ENCODE data around the gene EIPR1.

The EIPR1 gene

DNA sequence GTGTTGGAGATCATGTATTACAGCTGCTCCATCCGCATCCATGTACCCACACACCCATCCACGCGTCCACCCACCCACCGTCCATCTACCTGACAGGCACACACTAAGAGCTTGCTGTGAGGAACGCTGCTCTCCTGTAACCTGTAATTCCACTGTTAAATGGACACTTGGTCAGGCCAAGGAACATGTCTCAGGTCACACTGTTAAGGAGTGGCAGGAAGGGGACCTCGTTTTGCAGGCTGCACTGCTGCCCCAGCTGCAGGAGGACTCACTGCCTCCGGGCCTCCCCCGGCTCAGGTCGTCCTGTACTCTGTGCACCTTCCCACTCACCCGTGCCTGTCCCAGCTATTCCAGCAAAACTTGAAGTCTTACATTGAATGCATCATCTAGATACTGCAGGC is 170.5 kb downstream of the EIPR1 start:
- H3K4me1 ChIP-seq (ENCODE audit: insufficient read depth, insufficient read length): peaks cover 3% of the 10 kb centered on the region
- TF ChIP-seq YY1 (IDR thresholded peaks at IDR 0.05; ENCODE audit: insufficient read depth, insufficient read length): no peak
- H3K27me3 ChIP-seq (ENCODE audit: insufficient read depth, insufficient read length): no peaks in the 10 kb centered on the region
- no peak overlapping the region for H3K4me3 ChIP-seq (ENCODE audit: insufficient read length, low read depth)
- no peaks in the 10 kb centered on the region for H3K9me3 ChIP-seq (ENCODE audit: insufficient read depth, low read length)
- peaks cover 7% of the 10 kb centered on the region for H3K36me3 ChIP-seq (ENCODE audit: insufficient read depth, insufficient read length, low read length)
- no peak overlapping the region for H3K9ac ChIP-seq (ENCODE audit: insufficient read length, low read depth)
- no peak for DNase-seq (ENCODE audit: low read depth, low spot score)

DNA sequence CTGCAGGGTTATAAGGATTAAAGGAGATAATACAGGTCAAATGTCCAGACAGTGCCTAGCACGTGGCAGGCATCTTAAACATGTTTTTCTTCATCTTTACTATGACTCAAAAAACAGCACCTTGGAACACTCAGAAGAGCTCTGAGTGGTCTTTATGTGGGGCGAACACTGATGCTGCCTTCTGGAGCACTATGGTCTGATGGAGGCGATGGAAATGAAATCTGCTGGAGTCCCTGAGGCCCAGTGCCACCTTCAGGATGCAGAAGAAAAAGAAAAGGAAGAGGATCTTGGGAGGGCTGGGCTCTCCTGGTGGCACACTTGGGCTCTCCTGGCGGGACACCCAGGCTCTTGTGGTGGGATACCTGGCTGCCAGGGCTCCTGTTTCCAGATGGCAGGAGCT is 171.8 kb downstream of the EIPR1 start:
- TF ChIP-seq SUZ12 (IDR thresholded peaks at IDR 0.05; ENCODE audit: extremely low read depth, insufficient read depth, insufficient read length) (no peak), YY1 (IDR thresholded peaks at IDR 0.05; ENCODE audit: insufficient read depth, insufficient read length) (no peak), ZNF274 (IDR thresholded peaks at IDR 0.05; ENCODE audit: low read depth, low read length) (no peak)
- H3K4me3 ChIP-seq (ENCODE audit: insufficient read length, low read depth): no peak overlapping the region
- no peaks in the 10 kb centered on the region for H3K27me3 ChIP-seq (ENCODE audit: insufficient read depth, insufficient read length)
- H3K9ac ChIP-seq (ENCODE audit: insufficient read length, low read depth): no peak overlapping the region
- H3K9me3 ChIP-seq (ENCODE audit: insufficient read depth, low read length): no peaks in the 10 kb centered on the region
- H3K36me3 ChIP-seq (ENCODE audit: insufficient read depth, insufficient read length, low read length): peaks cover 7% of the 10 kb centered on the region
- H3K4me1 ChIP-seq (ENCODE audit: insufficient read depth, insufficient read length): peaks cover 3% of the 10 kb centered on the region
- DNase-seq (ENCODE audit: low read depth, low spot score): no peak

DNA sequence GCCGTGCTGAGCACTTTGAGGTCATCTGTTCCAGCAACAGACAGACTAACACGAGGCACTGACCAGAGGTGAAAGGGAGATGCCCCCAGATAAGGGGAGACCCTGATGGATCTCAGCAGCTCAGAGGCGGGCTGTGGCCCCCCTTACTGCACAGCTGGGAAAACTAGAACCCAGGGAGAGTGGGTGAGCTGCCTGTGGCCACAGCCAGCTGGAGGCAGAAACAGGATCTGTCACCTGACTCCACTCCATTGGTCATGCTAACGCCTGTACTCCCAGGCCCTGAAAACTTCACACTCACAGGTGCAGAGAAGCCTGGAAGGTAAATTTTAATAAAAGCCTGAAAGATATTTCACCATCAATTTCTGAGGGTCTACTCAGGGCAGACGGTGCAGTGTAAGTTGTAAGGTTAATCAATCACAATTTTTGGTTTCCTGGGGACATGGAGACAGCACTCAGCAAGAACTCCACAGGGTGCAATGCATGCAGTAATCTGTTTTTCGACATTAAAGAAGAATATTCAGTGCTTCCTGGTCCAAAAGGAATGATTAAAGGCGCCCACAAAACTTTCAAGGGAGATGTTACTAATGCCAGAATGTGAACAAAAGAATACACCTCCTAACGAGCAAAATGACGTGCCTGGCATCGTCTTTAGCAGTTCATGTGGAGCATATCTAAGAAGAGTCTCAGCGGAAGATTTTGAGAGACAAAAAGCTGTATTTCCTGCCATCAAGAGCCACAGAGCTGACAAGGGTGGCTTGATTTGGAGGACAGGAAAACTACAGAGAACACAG is 173.4 kb downstream of the EIPR1 start:
- Histone ChIP-seq H3K9me3 (ENCODE audit: insufficient read depth, low read length) (peaks cover 6% of the 10 kb centered on the region; the same call in 1 of the 2 replicates), H3K4me1 (ENCODE audit: insufficient read depth, insufficient read length) (peaks cover 6% of the 10 kb centered on the region), H3K36me3 (ENCODE audit: insufficient read depth, insufficient read length, low read length) (peaks cover 7% of the 10 kb centered on the region), H3K9ac (ENCODE audit: insufficient read length, low read depth) (no peak overlapping the region), H3K4me3 (ENCODE audit: insufficient read length, low read depth) (no peak overlapping the region), H3K27me3 (ENCODE audit: insufficient read depth, insufficient read length) (no peaks in the 10 kb centered on the region)
- no peak for DNase-seq (ENCODE audit: low read depth, low spot score)
- TF ChIP-seq ZNF274 (IDR thresholded peaks at IDR 0.05; ENCODE audit: low read depth, low read length) (no peak), YY1 (IDR thresholded peaks at IDR 0.05; ENCODE audit: insufficient read depth, insufficient read length) (no peak), SUZ12 (IDR thresholded peaks at IDR 0.05; ENCODE audit: extremely low read depth, insufficient read depth, insufficient read length) (no peak)

DNA sequence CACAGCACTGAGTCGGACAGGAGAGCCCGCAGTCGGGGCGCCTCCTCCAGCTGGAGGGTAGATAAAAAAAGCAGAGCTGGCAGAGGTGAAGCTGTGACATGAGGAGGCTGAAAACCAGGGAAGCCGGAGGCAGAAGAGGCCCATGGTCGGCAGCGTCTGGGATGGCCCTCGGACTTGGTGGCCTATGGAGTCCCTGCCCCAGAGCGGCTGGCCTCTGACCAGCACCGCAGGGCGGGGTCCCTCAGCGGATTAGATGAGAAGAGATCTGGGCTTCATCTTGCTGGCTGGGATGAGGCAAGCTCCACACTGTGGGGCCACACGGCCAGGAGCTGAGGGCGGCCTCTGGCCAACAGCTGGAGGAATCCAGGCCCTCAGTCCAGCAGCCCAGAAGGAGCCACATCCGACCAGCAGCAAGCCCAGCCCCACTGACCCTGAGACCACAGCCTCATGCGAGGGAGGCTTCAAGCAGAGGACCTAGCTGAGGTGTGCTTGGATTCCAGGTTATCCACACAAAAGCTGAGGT is 174.1 kb downstream of the EIPR1 start:
- peaks cover 7% of the 10 kb centered on the region for H3K36me3 ChIP-seq (ENCODE audit: insufficient read depth, insufficient read length, low read length)
- no peaks in the 10 kb centered on the region for H3K27me3 ChIP-seq (ENCODE audit: insufficient read depth, insufficient read length)
- no peak overlapping the region for H3K4me3 ChIP-seq (ENCODE audit: insufficient read length, low read depth)
- peaks cover 6% of the 10 kb centered on the region for H3K4me1 ChIP-seq (ENCODE audit: insufficient read depth, insufficient read length)
- TF ChIP-seq ZNF274 (IDR thresholded peaks at IDR 0.05; ENCODE audit: low read depth, low read length): no peak
- no peak for TF ChIP-seq SUZ12 (IDR thresholded peaks at IDR 0.05; ENCODE audit: extremely low read depth, insufficient read depth, insufficient read length)
- no peak overlapping the region for H3K9ac ChIP-seq (ENCODE audit: insufficient read length, low read depth)
- H3K9me3 ChIP-seq (ENCODE audit: insufficient read depth, low read length): peaks cover 6% of the 10 kb centered on the region; the same call in 1 of the 2 replicates
- no peak for DNase-seq (ENCODE audit: low read depth, low spot score)

DNA sequence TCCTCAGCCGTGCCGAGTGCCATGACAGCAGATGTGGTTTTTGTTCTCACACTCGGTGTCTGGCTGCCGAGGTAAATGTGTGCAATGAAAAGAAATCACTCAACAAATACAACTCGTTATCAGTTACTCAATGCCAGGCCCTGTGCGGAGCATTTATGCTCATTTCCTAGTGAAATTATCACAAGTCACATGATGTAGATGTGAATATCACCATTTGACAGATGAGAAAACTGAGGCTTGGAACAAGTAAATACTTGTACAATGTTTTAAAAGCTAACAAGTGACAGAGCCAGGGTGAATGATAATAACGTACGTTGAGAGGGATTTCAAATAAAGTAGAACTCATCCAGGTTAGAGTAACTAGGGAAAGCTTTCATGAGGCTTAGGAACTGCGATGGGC is 174.7 kb downstream of the EIPR1 start:
- DNase-seq (ENCODE audit: low read depth, low spot score): no peak
- no peak for TF ChIP-seq ZNF274 (IDR thresholded peaks at IDR 0.05; ENCODE audit: low read depth, low read length)
- no peak for TF ChIP-seq SUZ12 (IDR thresholded peaks at IDR 0.05; ENCODE audit: extremely low read depth, insufficient read depth, insufficient read length)
- no peak for TF ChIP-seq YY1 (IDR thresholded peaks at IDR 0.05; ENCODE audit: insufficient read depth, insufficient read length)
- H3K9ac ChIP-seq (ENCODE audit: insufficient read length, low read depth): no peak overlapping the region
- peaks cover 5% of the 10 kb centered on the region for H3K36me3 ChIP-seq (ENCODE audit: insufficient read depth, insufficient read length, low read length)
- H3K27me3 ChIP-seq (ENCODE audit: insufficient read depth, insufficient read length): no peaks in the 10 kb centered on the region
- H3K9me3 ChIP-seq (ENCODE audit: insufficient read depth, low read length): peaks cover 6% of the 10 kb centered on the region; the same call in 1 of the 2 replicates
- H3K4me1 ChIP-seq (ENCODE audit: insufficient read depth, insufficient read length): peaks cover 7% of the 10 kb centered on the region
- H3K4me3 ChIP-seq (ENCODE audit: insufficient read length, low read depth): no peak overlapping the region

DNA sequence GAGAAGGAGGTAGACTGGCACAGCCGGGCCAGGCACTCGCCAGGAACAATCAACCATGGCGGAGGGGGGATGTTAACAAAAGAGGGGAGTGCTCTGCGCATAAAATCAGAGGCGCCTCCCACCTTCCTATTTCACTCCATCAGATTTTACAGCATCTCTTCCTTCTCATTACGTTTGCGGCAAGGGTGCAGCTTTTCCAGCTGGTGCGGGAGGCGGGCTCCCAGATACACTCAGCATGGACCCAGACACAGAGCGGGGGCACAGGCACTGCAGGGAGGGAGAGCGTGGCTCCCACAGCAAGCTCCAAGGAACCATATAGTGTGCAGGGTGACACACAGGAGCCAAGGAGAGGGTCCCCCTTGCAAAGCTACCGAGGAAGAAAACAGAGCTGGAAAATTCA is 176.3 kb downstream of the EIPR1 start:
- no peak for DNase-seq (ENCODE audit: low read depth, low spot score)
- H3K27me3 ChIP-seq (ENCODE audit: insufficient read depth, insufficient read length): no peaks in the 10 kb centered on the region
- TF ChIP-seq ZNF274 (IDR thresholded peaks at IDR 0.05; ENCODE audit: low read depth, low read length) (no peak), SUZ12 (IDR thresholded peaks at IDR 0.05; ENCODE audit: extremely low read depth, insufficient read depth, insufficient read length) (no peak), YY1 (IDR thresholded peaks at IDR 0.05; ENCODE audit: insufficient read depth, insufficient read length) (no peak)

DNA sequence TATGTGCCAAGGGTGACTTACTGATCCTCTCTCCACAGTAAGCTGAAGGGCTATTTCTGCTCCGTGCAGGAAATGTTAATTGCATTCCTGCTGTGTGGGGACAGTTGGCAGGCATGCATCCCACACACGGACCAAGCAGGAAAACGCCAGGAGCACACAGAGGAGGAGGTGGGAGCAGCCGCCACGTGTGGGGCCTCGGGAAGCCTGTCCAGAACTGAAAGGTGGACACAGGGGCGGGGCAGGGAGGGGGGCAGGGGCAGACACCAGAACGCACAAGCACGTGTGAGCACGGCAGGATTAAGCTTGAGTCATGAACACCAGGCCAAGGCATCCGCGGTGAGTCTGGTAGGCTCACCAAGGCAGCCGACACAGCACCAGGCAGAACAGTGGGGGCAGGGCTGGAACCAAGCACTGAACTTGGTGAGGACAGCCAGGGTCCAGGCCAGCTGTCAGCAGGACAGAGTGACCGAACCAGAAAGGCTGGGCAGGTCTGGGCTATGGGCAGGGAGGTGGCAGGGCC is 177.1 kb downstream of the EIPR1 start:
- Histone ChIP-seq H3K9ac (ENCODE audit: insufficient read length, low read depth) (no peak overlapping the region), H3K36me3 (ENCODE audit: insufficient read depth, insufficient read length, low read length) (peaks cover 13% of the 10 kb centered on the region), H3K9me3 (ENCODE audit: insufficient read depth, low read length) (peaks cover 6% of the 10 kb centered on the region; the same call in 1 of the 2 replicates), H3K4me3 (ENCODE audit: insufficient read length, low read depth) (no peak overlapping the region), H3K27me3 (ENCODE audit: insufficient read depth, insufficient read length) (no peaks in the 10 kb centered on the region), H3K4me1 (ENCODE audit: insufficient read depth, insufficient read length) (peaks cover 12% of the 10 kb centered on the region)
- TF ChIP-seq ZNF274 (IDR thresholded peaks at IDR 0.05; ENCODE audit: low read depth, low read length): no peak
- no peak for DNase-seq (ENCODE audit: low read depth, low spot score)

More for the DNA sequence above, 176.3 kb downstream of the EIPR1 start:
- Histone ChIP-seq H3K4me3 (ENCODE audit: insufficient read length, low read depth) (no peak overlapping the region), H3K36me3 (ENCODE audit: insufficient read depth, insufficient read length, low read length) (peaks cover 6% of the 10 kb centered on the region), H3K9me3 (ENCODE audit: insufficient read depth, low read length) (peaks cover 6% of the 10 kb centered on the region; the same call in 1 of the 2 replicates), H3K4me1 (ENCODE audit: insufficient read depth, insufficient read length) (peaks cover 12% of the 10 kb centered on the region), H3K9ac (ENCODE audit: insufficient read length, low read depth) (no peak overlapping the region)
